GM12878 (cell line): ENCODE data around the gene CAST. TPM values are rescaled to one million over a fixed set of nuclear protein-coding genes. Genes with fewer than 3 reads are reported as not detected.

Source experiments
- ATAC-seq: fragments of 200-7000 bp; cut with Tn5 transposase; 3 replicates; pipeline ENCODE4 v1.9.1; 2020; ENCODE audit warnings: mild to moderate bottlenecking, moderate library complexity
- BruUV-seq: library from RNA; stranded (reverse); fragments of 400-500 nt; replicated peaks from 2 replicates; lab custom pipeline; 2021; lab: Mats Ljungman, UMichigan
- CTCF ChIA-PET: fragments of 300-600 bp; sonication (Branson Sonifier 250); formaldehyde crosslinking; extraction: SDS; loops from one replicate; lab custom pipeline; 2021; ENCODE audit warnings: inconsistent platforms; lab: Yijun Ruan, JAX
- POLR2A ChIA-PET: fragments of 350-600 bp; formaldehyde crosslinking; extraction: SDS; loops from one replicate; lab custom pipeline; 2021; ENCODE audit warnings: inconsistent platforms; lab: Charles Lee
- RAD21 ChIA-PET: fragments of 300-600 bp; sonication (Branson Sonifier 250); formaldehyde crosslinking; loops from one replicate; lab custom pipeline; 2023; ENCODE audit warnings: antibody characterized with exemption; ENCODE audit not compliant: unreplicated experiment; lab: Charles Lee
- SMC1A ChIA-PET: fragments of 300-600 bp; sonication (Branson Sonifier 250); formaldehyde crosslinking; loops from one replicate; lab custom pipeline; 2023; ENCODE audit not compliant: unreplicated experiment, uncharacterized antibody; lab: Charles Lee
- DNase-seq: peaks from one replicate; pipeline ENCODE4 v3.0.0-alpha.2; 2011; ENCODE audit warnings: low read depth, low spot score
- FAIRE-seq: peaks from 3 replicates; lab custom pipeline; 2011; peaks lifted over from hg19 to GRCh38; lab: Jason Lieb, UNC
- H2AFZ ChIP-seq: 2 replicates; pipeline ENCODE4 v1.6.0; 2011; ENCODE audit warnings: low read depth, low read length, control low read depth; ENCODE audit not compliant: control insufficient read depth
- H3K27ac ChIP-seq: 2 replicates; pipeline ENCODE4 v1.5.1; 2011; ENCODE audit warnings: control low read depth; ENCODE audit not compliant: control insufficient read depth, insufficient read depth
- H3K27me3 ChIP-seq, 2 experiments: replicated peaks in 1 of 2; 2 replicates each; pipeline versions ENCODE4 v1.6.0 to v1.6.1; 2011; ENCODE audit warnings: low read length in 1 of 2; ENCODE audit not compliant: control insufficient read depth in 2 of 2, insufficient read depth in 2 of 2
- H3K36me3 ChIP-seq, 2 experiments: 2 replicates each; pipeline ENCODE4 v1.5.1; 2011; ENCODE audit warnings: low read length in 1 of 2; ENCODE audit not compliant: control insufficient read depth in 2 of 2, insufficient read depth in 2 of 2
- H3K4me1 ChIP-seq: 2 replicates; pipeline ENCODE4 v1.6.1; 2011; ENCODE audit warnings: mild to moderate bottlenecking, low read length, moderate library complexity, mixed read lengths; ENCODE audit not compliant: control insufficient read depth, insufficient read depth
- H3K4me2 ChIP-seq: 2 replicates; pipeline ENCODE4 v1.6.0; 2011; ENCODE audit warnings: control low read depth; ENCODE audit not compliant: control insufficient read depth, insufficient read depth
- H3K4me3 ChIP-seq: fragments of 200-600 bp; sonication (generic); 2 replicates; pipeline ENCODE4 v1.5.1; 2016
- H3K79me2 ChIP-seq: 2 replicates; pipeline ENCODE4 v1.6.0; 2011; ENCODE audit warnings: low read length; ENCODE audit not compliant: control insufficient read depth, insufficient read depth
- H3K9ac ChIP-seq: 2 replicates; pipeline ENCODE4 v1.8.0; 2011; ENCODE audit warnings: low read length, control low read depth, mixed read lengths; ENCODE audit not compliant: control insufficient read depth, insufficient read depth
- H3K9me3 ChIP-seq: replicated peaks from 3 replicates; pipeline ENCODE4 v1.5.1; 2011; ENCODE audit warnings: mild to moderate bottlenecking, low read length; ENCODE audit not compliant: control insufficient read depth, insufficient read depth
- H4K20me1 ChIP-seq: 2 replicates; pipeline ENCODE4 v1.6.0; 2011; ENCODE audit not compliant: control insufficient read depth, insufficient read depth
- CBFB ChIP-seq: IDR thresholded peaks from 2 replicates; pipeline ENCODE4 v1.6.1; 2016; ENCODE audit warnings: antibody characterized with exemption, low read depth
- CTCF ChIP-seq, 3 experiments: IDR thresholded peaks in 2 of 3; conservative IDR thresholded peaks in 1 of 3; 2 replicates each; pipeline ENCODE4 v1.5.1; 2011; ENCODE audit warnings: low read depth in 3 of 3, low read length in 3 of 3, mild to moderate bottlenecking in 3 of 3, control low read depth in 2 of 3, moderate library complexity in 2 of 3, inconsistent platforms in 1 of 3, mixed read lengths in 1 of 3; ENCODE audit not compliant: control insufficient read depth in 2 of 3, insufficient read depth in 1 of 3; ENCODE audit errors: extremely low read depth in 1 of 3
- CUX1 ChIP-seq: IDR thresholded peaks from 2 replicates; pipeline ENCODE4 v1.6.1; 2012; ENCODE audit warnings: improper control_type of control experiment, low read depth, low read length; ENCODE audit not compliant: insufficient replicate concordance
- ESRRA ChIP-seq: IDR thresholded peaks from 2 replicates; pipeline ENCODE4 v1.6.1; 2012; ENCODE audit warnings: mild to moderate bottlenecking, low read length, improper control_type of control experiment
- RAD21 ChIP-seq: IDR thresholded peaks from 2 replicates; pipeline ENCODE4 v1.6.1; 2011; ENCODE audit warnings: mild to moderate bottlenecking, low read depth, low read length, moderate library complexity; ENCODE audit not compliant: insufficient read depth
- SPI1 ChIP-seq: IDR thresholded peaks from 2 replicates; pipeline ENCODE4 v1.6.1; 2011; ENCODE audit warnings: low read depth, mild to moderate bottlenecking, low read length, moderate library complexity, borderline replicate concordance; ENCODE audit not compliant: insufficient read depth
- SUPT20H ChIP-seq: IDR thresholded peaks from 2 replicates; pipeline ENCODE4 v1.6.1; 2011; ENCODE audit warnings: low read depth, mild to moderate bottlenecking, low read length, moderate library complexity, borderline replicate concordance; ENCODE audit not compliant: control insufficient read depth
- YY1 ChIP-seq: IDR thresholded peaks from 2 replicates; pipeline ENCODE4 v1.6.1; 2011; ENCODE audit warnings: low read depth, mild to moderate bottlenecking, low read length
- WGBS: methylation state at CpG from one replicate; pipeline ENCODE4 v1.1.6; 2016; ENCODE audit warnings: low lambda C conversion rate; ENCODE audit not compliant: insufficient replicate concordance, insufficient coverage; ENCODE audit errors: missing lambda C conversion rate; 5-methylcytosine and 5-hydroxymethylcytosine counted together
- in situ Hi-C: fragments of 300-500 bp; cut with MboI; formaldehyde crosslinking; loops from 9 replicates; pipeline ENCODE4 v1.14.3; 2018; ENCODE audit warnings: mixed read lengths
- intact Hi-C: fragments of 100-400 bp; cut with micrococcal nuclease; formaldehyde crosslinking; loops from one replicate; pipeline ENCODE4 v1.14.2; 2022; ENCODE audit not compliant: unreplicated experiment
- polyA plus RNA-seq, 11 experiments: library from polyadenylated mRNA; depleted of rRNA in 4 of 11; unstranded in 6 of 11; stranded (reverse) in 5 of 11; fragments of >200 nt; fragmentation: Nextera tagmentation in 4 of 11; fragmentation: Illumina TruSeq in 1 of 11; extraction: Ambion mirVana in 4 of 11; extraction: Trizol in 1 of 11; gene quantifications; 1 replicate in 1 of 11; 2 replicates in 10 of 11; pipeline versions ENCODE4 v1.2.1 to v1.2.3, GENCODE V29; 2011 to 2016; ENCODE audit warnings: inconsistent platforms in 2 of 11, missing spikeins in 2 of 11, low read depth in 1 of 11
- total RNA-seq, 4 experiments: library from RNA; depleted of rRNA in 3 of 4; stranded (reverse); fragments of >200 nt in 3 of 4; fragmentation: Illumina TruSeq in 1 of 4; extraction: Trizol in 1 of 4; gene quantifications; 2 replicates each; pipeline versions ENCODE4 v1.2.1 to v1.2.3, GENCODE V29; 2013 to 2021
- TF ChIP-seq, protein P1 (sequence below): fragments of 150-350 bp; IDR thresholded peaks from 2 replicates; pipeline ENCODE4 v1.6.1; 2014; ENCODE audit warnings: mild to moderate bottlenecking, low read depth, low read length
- TF ChIP-seq, protein P2 (sequence below): fragments of 450-650 bp; IDR thresholded peaks from 2 replicates; pipeline ENCODE4 v1.6.1; 2014; ENCODE audit warnings: mild to moderate bottlenecking

The CAST gene
- total and polyA plus RNA-seq, 10 of the 15 experiments (the other 5 are each of a cell fraction or from before 2014, with no cell fraction given) = 31.7 to 140 (median 68.5) TPM

DNA sequence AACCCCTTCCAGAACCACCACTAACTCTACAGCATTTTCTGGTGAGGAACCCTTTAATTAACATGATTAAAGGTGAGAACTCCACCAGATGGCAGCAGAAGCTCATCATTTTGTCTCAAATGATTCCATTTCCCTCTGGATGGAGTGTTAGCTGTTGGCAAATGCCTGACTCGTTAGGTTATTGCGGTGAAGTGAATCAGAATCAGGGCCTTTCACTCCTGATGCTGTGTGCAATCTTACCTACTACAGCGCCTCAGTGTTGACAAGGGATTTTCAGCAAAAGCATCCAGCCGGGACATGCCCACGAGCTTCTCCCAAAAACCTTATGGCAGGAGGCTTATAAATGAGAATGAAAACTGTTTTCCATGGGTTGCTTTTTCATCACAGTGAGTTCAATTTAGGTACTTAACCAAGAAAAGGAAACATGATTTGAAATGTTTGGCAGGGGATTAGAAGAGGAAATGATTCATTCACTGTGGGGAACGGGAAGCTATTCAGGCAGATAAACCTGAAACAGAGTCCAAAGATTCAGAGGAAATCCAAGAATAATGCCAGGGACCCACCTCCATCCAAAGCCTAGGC is 48.0 kb upstream of the CAST start:
- Histone ChIP-seq H3K27ac (no peak overlapping the region), H3K27me3 (no peaks in the 10 kb centered on the region; a peak in 2 of 4 replicates), H4K20me1 (no peaks in the 10 kb centered on the region), H3K4me3 (no peak overlapping the region), H3K79me2 (no peaks in the 10 kb centered on the region), H2AFZ (no peak overlapping the region), H3K4me2 (no peak overlapping the region), H3K4me1 (no peaks in the 10 kb centered on the region), H3K9ac (no peak overlapping the region), H3K9me3 (no peaks in the 10 kb centered on the region; the same call in 2 of the 3 replicates), H3K36me3 (no peaks in the 10 kb centered on the region)
- DNase-seq = peak; percentile 25
- ChIA-PET CTCF (interaction anchor here (0.6 to 9.0 kb wide), 50 partner anchors 9 to 961 kb away, joined by 3 to 204 read pairs (median 4); partner anchors contain the start of genes CAST and LIX1), SMC1A (interaction anchor here (0.6 to 3.0 kb wide), 42 partner anchors 9 to 555 kb away, joined by 3 to 71 read pairs (median 4); partner anchors contain the start of genes CAST and LIX1), RAD21 (interaction anchor here (0.7 to 4.6 kb wide), 26 partner anchors 10 to 552 kb away, joined by 3 to 78 read pairs (median 6); partner anchors contain the start of genes CAST and LIX1), POLR2A (interaction anchor here (0.9 kb wide), 1 partner anchor 73 kb away, joined by 4 read pairs; no protein-coding TSS in a partner anchor)
- no TSS peak for BruUV-seq
- peak; percentile 99 for FAIRE-seq
- peak; percentile 86 for ATAC-seq
- 35% methylated on average over 6 of the region's 6 CpGs for WGBS
- in situ Hi-C loops = loop anchor here (10.0 kb wide), 1 partner anchor 551 kb away; no protein-coding TSS in a partner anchor
- intact Hi-C loops = loop anchor here (1.0 kb wide), 2 partner anchors 74 to 115 kb away; no protein-coding TSS in a partner anchor
- TF ChIP-seq ESRRA (no peak), CUX1 (no peak), CBFB (no peak), SUPT20H (no peak), CTCF (IDR thresholded peaks at IDR 0.05 in 2 of 3, conservative IDR thresholded peaks at IDR 0.05 in 1 of 3; ENCODE audit: control insufficient read depth in 2 of 3, extremely low read depth in 1 of 3, insufficient read depth in 1 of 3, low read depth in 3 of 3, low read length in 3 of 3) (peak; percentile 24 to 71 (median 45); a peak in 4 of 6 replicates), YY1 (0 out of 2 replicates have a peak, but pooled peaks have one; percentile 46), RAD21 (peak; percentile 87), SPI1 (no peak)
- TF ChIP-seq, protein P1, sequence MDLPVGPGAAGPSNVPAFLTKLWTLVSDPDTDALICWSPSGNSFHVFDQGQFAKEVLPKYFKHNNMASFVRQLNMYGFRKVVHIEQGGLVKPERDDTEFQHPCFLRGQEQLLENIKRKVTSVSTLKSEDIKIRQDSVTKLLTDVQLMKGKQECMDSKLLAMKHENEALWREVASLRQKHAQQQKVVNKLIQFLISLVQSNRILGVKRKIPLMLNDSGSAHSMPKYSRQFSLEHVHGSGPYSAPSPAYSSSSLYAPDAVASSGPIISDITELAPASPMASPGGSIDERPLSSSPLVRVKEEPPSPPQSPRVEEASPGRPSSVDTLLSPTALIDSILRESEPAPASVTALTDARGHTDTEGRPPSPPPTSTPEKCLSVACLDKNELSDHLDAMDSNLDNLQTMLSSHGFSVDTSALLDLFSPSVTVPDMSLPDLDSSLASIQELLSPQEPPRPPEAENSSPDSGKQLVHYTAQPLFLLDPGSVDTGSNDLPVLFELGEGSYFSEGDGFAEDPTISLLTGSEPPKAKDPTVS = no peak
- TF ChIP-seq, protein P2, sequence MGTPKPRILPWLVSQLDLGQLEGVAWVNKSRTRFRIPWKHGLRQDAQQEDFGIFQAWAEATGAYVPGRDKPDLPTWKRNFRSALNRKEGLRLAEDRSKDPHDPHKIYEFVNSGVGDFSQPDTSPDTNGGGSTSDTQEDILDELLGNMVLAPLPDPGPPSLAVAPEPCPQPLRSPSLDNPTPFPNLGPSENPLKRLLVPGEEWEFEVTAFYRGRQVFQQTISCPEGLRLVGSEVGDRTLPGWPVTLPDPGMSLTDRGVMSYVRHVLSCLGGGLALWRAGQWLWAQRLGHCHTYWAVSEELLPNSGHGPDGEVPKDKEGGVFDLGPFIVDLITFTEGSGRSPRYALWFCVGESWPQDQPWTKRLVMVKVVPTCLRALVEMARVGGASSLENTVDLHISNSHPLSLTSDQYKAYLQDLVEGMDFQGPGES = no peak
